HCT116 (cell line): Measurements from ENCODE around the gene SRRD. TPM values are rescaled to one million over a fixed set of nuclear protein-coding genes. Genes with fewer than 3 reads are reported as not detected.

Experiments
- ATAC-seq: fragments of 200-7000 bp; cut with Tn5 transposase; 2 replicates; pipeline ENCODE4 v1.9.1; 2020; ENCODE audit warnings: mild to moderate bottlenecking, moderate library complexity
- BruUV-seq: library from RNA; stranded (reverse); fragments of 400-500 nt; replicated peaks from 2 replicates; lab custom pipeline; 2021; lab: Mats Ljungman, UMichigan
- CTCF ChIA-PET: fragments of 300-600 bp; sonication (Branson Sonifier 250); formaldehyde crosslinking; loops from one replicate; lab custom pipeline; 2021; ENCODE audit warnings: antibody characterized with exemption; lab: Charles Lee
- POLR2A ChIA-PET: fragments of 300-600, 350-600 bp; sonication (Branson Sonifier 250); formaldehyde crosslinking; loops from one replicate; lab custom pipeline; 2021; ENCODE audit warnings: antibody characterized with exemption; lab: Charles Lee
- RAD21 ChIA-PET, 2 experiments: fragments of 300-600 bp; sonication (Branson Sonifier 250); formaldehyde crosslinking; loops; one replicate each; lab custom pipeline; 2023; ENCODE audit warnings: low total read pairs in 2 of 2; ENCODE audit not compliant: uncharacterized antibody in 2 of 2, unreplicated experiment in 2 of 2, low non-redundant PET in 1 of 2; lab: Charles Lee
- DNase-seq: peaks from one replicate; pipeline ENCODE4 v3.0.0-alpha.2; 2010; ENCODE audit warnings: low read depth, low spot score
- H2AFZ ChIP-seq: fragments of 200-600 bp; shearing (Covaris generic), sonication (generic); 2 replicates; pipeline ENCODE4 v1.6.1; 2017; ENCODE audit warnings: low read depth, mixed run types, mixed read lengths, antibody characterized with exemption, low read length; ENCODE audit not compliant: poor library complexity, severe bottlenecking
- H3K27ac ChIP-seq: 2 replicates; pipeline ENCODE4 v1.5.1; 2012; ENCODE audit warnings: low read depth, low read length
- H3K27me3 ChIP-seq: fragments of 200-600 bp; sonication (generic); 2 replicates; pipeline ENCODE4 v1.6.1; 2016; ENCODE audit warnings: mixed run types, low read length, mixed read lengths; ENCODE audit not compliant: insufficient read depth
- H3K36me3 ChIP-seq, 2 experiments: fragments of 200-500 bp in 1 of 2; fragments of 200-600 bp in 1 of 2; sonication (Bioruptor generic) in 1 of 2; sonication (generic) in 1 of 2; 2 replicates each; pipeline versions ENCODE4 v1.5.1 to v1.6.1; 2014 to 2016; ENCODE audit warnings: low read length in 2 of 2, inconsistent platforms in 1 of 2, mixed read lengths in 1 of 2, mixed run types in 1 of 2; ENCODE audit not compliant: insufficient read depth in 2 of 2, control insufficient read depth in 1 of 2
- H3K4me1 ChIP-seq, 2 experiments: fragments of 200-600 bp in 1 of 2; sonication (generic) in 1 of 2; 2 replicates each; pipeline versions ENCODE4 v1.5.1 to v1.6.1; 2012 to 2017; ENCODE audit warnings: low read length in 2 of 2, inconsistent platforms in 1 of 2, mild to moderate bottlenecking in 1 of 2, mixed read lengths in 1 of 2, mixed run types in 1 of 2, moderate library complexity in 1 of 2; ENCODE audit not compliant: insufficient read depth in 2 of 2, control insufficient read depth in 1 of 2
- H3K4me2 ChIP-seq: fragments of 200-600 bp; sonication (generic); 2 replicates; pipeline ENCODE4 v1.6.1; 2017; ENCODE audit warnings: mixed run types, low read length, mixed read lengths
- H3K4me3 ChIP-seq, 2 experiments: fragments of 200-600 bp in 1 of 2; sonication (generic) in 1 of 2; replicated peaks in 1 of 2; 2 replicates each; pipeline ENCODE4 v1.5.1; 2011 to 2016; ENCODE audit warnings: low read length in 2 of 2, control low read depth in 1 of 2, low read depth in 1 of 2, mild to moderate bottlenecking in 1 of 2, mixed read lengths in 1 of 2, mixed run types in 1 of 2
- H3K79me2 ChIP-seq: fragments of 200-600 bp; sonication (generic); 2 replicates; pipeline ENCODE4 v1.6.1; 2017; ENCODE audit warnings: mild to moderate bottlenecking, mixed run types, low read length, moderate library complexity, mixed read lengths; ENCODE audit not compliant: insufficient read depth
- H3K9ac ChIP-seq: fragments of 200-600 bp; sonication (generic); 2 replicates; pipeline ENCODE4 v1.6.1; 2016; ENCODE audit warnings: low read length, mixed read lengths
- H3K9me2 ChIP-seq: fragments of 200-600 bp; sonication (generic), shearing (Covaris generic); 2 replicates; pipeline ENCODE4 v1.6.1; 2017; ENCODE audit warnings: mixed run types, mild to moderate bottlenecking, moderate library complexity; ENCODE audit not compliant: insufficient read depth
- H3K9me3 ChIP-seq, 2 experiments: fragments of 200-500 bp in 1 of 2; fragments of 200-600 bp in 1 of 2; sonication (Bioruptor generic) in 1 of 2; sonication (generic) in 1 of 2; 2 replicates each; pipeline ENCODE4 v1.6.1; 2014 to 2017; ENCODE audit warnings: low read length in 2 of 2, mixed read lengths in 2 of 2, inconsistent platforms in 1 of 2, low read depth in 1 of 2, mild to moderate bottlenecking in 1 of 2, mixed run types in 1 of 2, moderate library complexity in 1 of 2; ENCODE audit not compliant: control insufficient read depth in 1 of 2, insufficient read depth in 1 of 2
- H4K20me1 ChIP-seq: fragments of 200-600 bp; sonication (generic), shearing (Covaris generic); 2 replicates; pipeline ENCODE4 v1.6.1; 2017; ENCODE audit warnings: mixed run types, mild to moderate bottlenecking, moderate library complexity; ENCODE audit not compliant: insufficient read depth
- CBX3 ChIP-seq: IDR thresholded peaks from 2 replicates; pipeline ENCODE4 v1.6.1; 2012; ENCODE audit warnings: low read depth
- EGR1 ChIP-seq: IDR thresholded peaks from 2 replicates; pipeline ENCODE4 v1.6.1; 2012; ENCODE audit warnings: low read depth
- ELF1 ChIP-seq: IDR thresholded peaks from 2 replicates; pipeline ENCODE4 v1.6.1; 2012; ENCODE audit warnings: low read depth, borderline replicate concordance
- EZH2 ChIP-seq: fragments of 200-600 bp; sonication (generic); IDR thresholded peaks from 2 replicates; pipeline ENCODE4 v1.6.1; 2017; ENCODE audit warnings: antibody characterized with exemption, mixed run types
- EZH2phosphoT487 ChIP-seq: fragments of 200-600 bp; IDR thresholded peaks from 2 replicates; pipeline ENCODE4 v1.6.1; 2018; ENCODE audit warnings: antibody characterized with exemption, borderline replicate concordance
- FOSL1 ChIP-seq: IDR thresholded peaks from 2 replicates; pipeline ENCODE4 v1.6.1; 2012; ENCODE audit warnings: low read depth
- JUND ChIP-seq: IDR thresholded peaks from 2 replicates; pipeline ENCODE4 v1.6.1; 2012
- MAX ChIP-seq: IDR thresholded peaks from 2 replicates; pipeline ENCODE4 v1.6.1; 2012
- POLR2AphosphoS5 ChIP-seq: IDR thresholded peaks from 2 replicates; pipeline ENCODE4 v1.6.1; 2011; ENCODE audit warnings: mild to moderate bottlenecking, low read depth, low read length, moderate library complexity
- RAD21 ChIP-seq: IDR thresholded peaks from 2 replicates; pipeline ENCODE4 v1.6.1; 2012; ENCODE audit warnings: low read depth, mild to moderate bottlenecking
- SIN3A ChIP-seq: IDR thresholded peaks from 2 replicates; pipeline ENCODE4 v1.6.1; 2012; ENCODE audit warnings: low read depth
- SP1 ChIP-seq: IDR thresholded peaks from 2 replicates; pipeline ENCODE4 v1.6.1; 2012; ENCODE audit warnings: low read depth
- TCF7L2 ChIP-seq: IDR thresholded peaks from 2 replicates; pipeline ENCODE4 v1.7.0; 2011; ENCODE audit warnings: borderline replicate concordance, inconsistent platforms; ENCODE audit not compliant: insufficient read depth, insufficient read length; ENCODE audit errors: extremely low read depth
- ZBTB33 ChIP-seq: IDR thresholded peaks from 2 replicates; pipeline ENCODE4 v1.6.1; 2011; ENCODE audit warnings: mild to moderate bottlenecking, low read length, moderate library complexity; ENCODE audit not compliant: insufficient replicate concordance; ENCODE audit errors: extremely low read depth
- ZFX ChIP-seq: fragments of 450-650 bp; IDR thresholded peaks from 2 replicates; pipeline ENCODE4 v1.6.1; 2017
- ZNF274 ChIP-seq: fragments of 200-500 bp; sonication (Bioruptor generic); IDR thresholded peaks from 2 replicates; pipeline ENCODE4 v1.6.1; 2014; ENCODE audit warnings: mild to moderate bottlenecking, low read depth, low read length, inconsistent platforms
- intact Hi-C: fragments of 100-400 bp; cut with micrococcal nuclease; formaldehyde crosslinking; loops from 2 replicates; pipeline ENCODE4 v1.10.0; 2022
- total RNA-seq: library from RNA; stranded (reverse); gene quantifications from one replicate; pipeline ENCODE4 v1.2.1, GENCODE V29; 2021; ENCODE audit not compliant: unreplicated experiment
- TF ChIP-seq, protein P1 (sequence below): IDR thresholded peaks from 2 replicates; pipeline ENCODE4 v1.6.1; 2012; ENCODE audit warnings: low read depth

Gene SRRD
- total RNA-seq, 1 experiment from 2014 or later = 30.4 TPM

GRCh38 chr22:26477341-26477731 is 6.3 kb upstream of the SRRD start:
- no peak for DNase-seq
- Histone ChIP-seq H3K36me3 (peaks cover 24% of the 10 kb centered on the region in 2 experiments; a peak in 3 of 4 replicates), H3K4me3 (no peak overlapping the region), H2AFZ (no peak overlapping the region), H3K9me3 (no peaks in the 10 kb centered on the region), H3K9me2 (no peaks in the 10 kb centered on the region), H3K4me2 (no peak overlapping the region), H3K79me2 (peaks cover 24% of the 10 kb centered on the region), H3K9ac (no peak overlapping the region), H3K27ac (no peak overlapping the region), H3K27me3 (no peaks in the 10 kb centered on the region), H4K20me1 (no peaks in the 10 kb centered on the region), H3K4me1 (peaks cover 0 to 5% of the 10 kb centered on the region in 2 experiments; a peak in 2 of 4 replicates)
- intact Hi-C loops = no loop called here
- BruUV-seq = no TSS peak
- CTCF ChIA-PET = no interaction called here
- RAD21 ChIA-PET = no interaction called here
- no peak for ATAC-seq
- POLR2A ChIA-PET = no interaction called here
- TF ChIP-seq EZH2phosphoT487 (no peak), TCF7L2 (no peak), FOSL1 (no peak), CBX3 (no peak), ZNF274 (no peak), ZFX (no peak), SP1 (no peak), ELF1 (no peak), POLR2AphosphoS5 (no peak), EZH2 (no peak), RAD21 (no peak), JUND (no peak), ZBTB33 (no peak), SIN3A (no peak), EGR1 (no peak), MAX (no peak)
- TF ChIP-seq, protein P1, sequence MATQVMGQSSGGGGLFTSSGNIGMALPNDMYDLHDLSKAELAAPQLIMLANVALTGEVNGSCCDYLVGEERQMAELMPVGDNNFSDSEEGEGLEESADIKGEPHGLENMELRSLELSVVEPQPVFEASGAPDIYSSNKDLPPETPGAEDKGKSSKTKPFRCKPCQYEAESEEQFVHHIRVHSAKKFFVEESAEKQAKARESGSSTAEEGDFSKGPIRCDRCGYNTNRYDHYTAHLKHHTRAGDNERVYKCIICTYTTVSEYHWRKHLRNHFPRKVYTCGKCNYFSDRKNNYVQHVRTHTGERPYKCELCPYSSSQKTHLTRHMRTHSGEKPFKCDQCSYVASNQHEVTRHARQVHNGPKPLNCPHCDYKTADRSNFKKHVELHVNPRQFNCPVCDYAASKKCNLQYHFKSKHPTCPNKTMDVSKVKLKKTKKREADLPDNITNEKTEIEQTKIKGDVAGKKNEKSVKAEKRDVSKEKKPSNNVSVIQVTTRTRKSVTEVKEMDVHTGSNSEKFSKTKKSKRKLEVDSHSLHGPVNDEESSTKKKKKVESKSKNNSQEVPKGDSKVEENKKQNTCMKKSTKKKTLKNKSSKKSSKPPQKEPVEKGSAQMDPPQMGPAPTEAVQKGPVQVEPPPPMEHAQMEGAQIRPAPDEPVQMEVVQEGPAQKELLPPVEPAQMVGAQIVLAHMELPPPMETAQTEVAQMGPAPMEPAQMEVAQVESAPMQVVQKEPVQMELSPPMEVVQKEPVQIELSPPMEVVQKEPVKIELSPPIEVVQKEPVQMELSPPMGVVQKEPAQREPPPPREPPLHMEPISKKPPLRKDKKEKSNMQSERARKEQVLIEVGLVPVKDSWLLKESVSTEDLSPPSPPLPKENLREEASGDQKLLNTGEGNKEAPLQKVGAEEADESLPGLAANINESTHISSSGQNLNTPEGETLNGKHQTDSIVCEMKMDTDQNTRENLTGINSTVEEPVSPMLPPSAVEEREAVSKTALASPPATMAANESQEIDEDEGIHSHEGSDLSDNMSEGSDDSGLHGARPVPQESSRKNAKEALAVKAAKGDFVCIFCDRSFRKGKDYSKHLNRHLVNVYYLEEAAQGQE = no peak
